NCI-H2081 treated with DMSO at 0.1 percent for 48 hours (cell line): Measurements from ENCODE around the gene CNTNAP4.

Experiments used
- DNase-seq: peaks from one replicate; lab custom pipeline; 2025; lab: John Stamatoyannopoulos, UW

The CNTNAP4 gene

DNA sequence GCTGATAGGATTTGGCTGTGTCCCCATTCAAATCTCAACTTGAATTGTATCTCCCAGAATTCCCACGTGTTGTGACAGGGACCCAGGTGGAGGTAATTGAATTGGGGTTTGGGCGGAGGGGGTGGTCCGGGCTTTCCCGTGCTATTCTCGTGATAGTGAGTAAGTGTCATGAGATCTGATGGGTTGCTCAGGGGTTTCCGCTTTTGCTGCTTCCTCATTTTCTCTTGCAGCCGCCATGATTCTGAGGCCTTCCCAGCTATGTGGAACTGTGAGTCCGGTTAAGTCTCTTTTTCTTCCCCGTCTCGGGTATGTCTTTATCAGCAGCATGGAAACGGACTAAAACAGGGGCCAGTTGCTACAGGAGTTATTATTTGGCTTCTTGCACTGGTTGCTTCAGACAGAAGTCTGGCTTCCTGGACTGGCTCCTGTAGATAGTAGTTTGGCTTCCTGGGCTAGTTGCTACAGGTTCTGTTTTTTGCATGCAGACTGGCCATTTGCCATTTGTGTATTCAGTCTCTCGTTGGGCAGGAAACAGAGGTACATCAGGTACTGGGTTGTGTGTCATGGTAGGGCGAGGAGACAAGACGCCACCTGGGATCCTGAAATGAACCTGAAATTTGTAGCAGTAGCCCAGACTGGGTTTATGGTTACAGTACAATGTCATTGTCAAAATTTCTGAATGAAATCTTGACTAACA, 32.6 kb downstream of the CNTNAP4 start:
- no peak for DNase-seq

DNA sequence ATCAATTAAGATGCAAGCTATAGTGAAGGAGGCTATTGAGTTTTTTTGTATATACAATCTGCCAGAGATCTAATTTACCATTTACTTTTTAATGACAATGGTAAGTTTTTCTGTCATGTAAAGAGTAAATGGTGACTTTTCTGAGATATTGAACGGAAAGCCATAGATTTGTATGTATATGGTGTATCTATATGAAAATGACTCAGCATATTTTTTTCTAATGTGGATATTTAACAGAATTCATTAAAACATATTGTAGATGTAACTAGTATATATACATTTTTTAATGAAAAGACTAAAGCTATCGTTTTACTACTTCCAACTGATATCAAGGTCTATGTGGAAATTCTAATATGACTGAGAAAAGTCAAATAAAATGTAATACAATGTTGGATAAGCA, 34.1 kb downstream of the CNTNAP4 start:
- DNase-seq, result no peak

GRCh38 chr16:76318565-76318964, 41.4 kb downstream of the CNTNAP4 start:
- DNase-seq, result no peak

GRCh38 chr16:76329106-76329505, 51.9 kb downstream of the CNTNAP4 start:
- no peak for DNase-seq

DNA sequence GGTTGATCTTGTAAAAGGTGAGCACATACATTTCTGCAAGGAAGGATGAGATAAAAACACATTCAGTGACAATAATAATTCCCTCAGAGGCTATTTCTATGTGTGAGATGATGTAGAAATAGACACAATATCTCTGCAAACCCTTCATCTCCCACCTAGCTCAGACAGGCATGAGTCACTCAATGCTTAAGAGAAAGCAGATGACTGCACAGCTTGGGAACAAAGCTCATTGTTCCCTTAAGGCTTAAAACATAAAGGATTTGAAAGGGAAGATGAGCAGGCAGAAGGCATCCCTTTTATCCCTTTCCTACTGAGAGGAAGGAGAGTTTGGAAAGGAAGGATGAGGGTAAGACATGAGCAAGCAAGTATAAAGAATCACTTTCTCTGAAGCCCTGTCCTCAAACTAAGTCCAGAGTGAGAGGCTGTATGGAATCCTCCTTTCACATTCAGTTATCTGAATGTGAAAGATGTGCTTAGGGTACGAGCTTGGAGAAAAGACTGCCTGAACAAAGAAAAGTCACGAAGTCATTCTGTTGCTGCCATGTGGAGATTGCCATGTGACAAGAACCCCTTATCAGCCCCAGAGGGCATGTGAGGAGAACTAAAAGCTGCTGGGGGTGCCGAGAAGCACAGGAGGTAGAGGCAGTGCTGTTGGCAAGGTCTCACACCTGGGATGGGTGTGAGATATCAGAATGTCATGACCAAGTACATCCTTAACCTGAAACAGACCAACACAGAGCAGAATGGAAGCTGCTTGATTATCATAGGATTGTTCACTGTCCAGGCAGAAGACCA, 58.2 kb downstream of the CNTNAP4 start:
- DNase-seq, result no peak

- no peak for DNase-seq
Measured at GRCh38 chr16:76336112-76336511, 58.9 kb downstream of the CNTNAP4 start.

- no peak for DNase-seq
Measured at GRCh38 chr16:76338472-76338871, 61.3 kb downstream of the CNTNAP4 start.

DNA sequence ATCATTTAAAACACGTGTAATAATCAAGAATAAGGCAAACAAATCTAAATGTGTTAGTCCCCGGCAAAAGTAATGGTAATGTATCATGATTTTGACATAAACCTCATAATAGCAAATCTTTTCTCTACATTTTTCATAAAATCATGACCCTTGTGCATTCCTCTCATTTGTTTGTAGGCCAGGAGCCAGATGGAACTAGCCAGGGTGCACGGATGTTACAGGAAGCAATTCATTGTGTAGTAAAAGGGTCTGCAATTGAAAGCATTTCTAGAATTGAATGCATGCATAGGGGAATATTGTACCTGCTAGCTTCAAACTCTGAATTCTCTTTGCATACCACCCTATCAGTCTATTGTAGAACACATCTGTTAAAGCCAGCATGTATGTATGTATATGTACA, 66.6 kb downstream of the CNTNAP4 start:
- no peak for DNase-seq

GRCh38 chr16:76345163-76345661, 68.0 kb downstream of the CNTNAP4 start:
- no peak for DNase-seq

DNA sequence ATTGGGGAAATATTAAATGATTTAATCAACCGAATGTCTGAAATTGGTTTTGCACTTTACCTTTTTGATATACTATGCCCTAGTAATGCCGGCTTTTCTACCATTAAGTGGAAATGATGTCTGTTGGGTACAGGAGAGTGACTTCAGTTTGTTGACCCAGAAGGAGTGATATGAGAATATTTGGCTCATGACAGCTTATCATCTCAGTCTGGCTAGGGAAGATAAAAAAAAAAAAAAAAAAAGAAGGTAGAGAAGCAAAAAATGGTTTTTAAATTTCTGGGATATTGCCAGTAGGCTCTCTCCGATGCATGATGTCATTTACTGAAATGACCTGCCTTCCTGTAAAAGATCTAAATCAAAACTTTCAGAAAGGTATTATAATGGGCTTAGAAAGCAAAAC, 69.0 kb downstream of the CNTNAP4 start:
- DNase-seq, result no peak

GRCh38 chr16:76351441-76351840, 74.2 kb downstream of the CNTNAP4 start:
- DNase-seq, result no peak

GRCh38 chr16:76360404-76360803, 83.2 kb downstream of the CNTNAP4 start:
- no peak for DNase-seq

DNA sequence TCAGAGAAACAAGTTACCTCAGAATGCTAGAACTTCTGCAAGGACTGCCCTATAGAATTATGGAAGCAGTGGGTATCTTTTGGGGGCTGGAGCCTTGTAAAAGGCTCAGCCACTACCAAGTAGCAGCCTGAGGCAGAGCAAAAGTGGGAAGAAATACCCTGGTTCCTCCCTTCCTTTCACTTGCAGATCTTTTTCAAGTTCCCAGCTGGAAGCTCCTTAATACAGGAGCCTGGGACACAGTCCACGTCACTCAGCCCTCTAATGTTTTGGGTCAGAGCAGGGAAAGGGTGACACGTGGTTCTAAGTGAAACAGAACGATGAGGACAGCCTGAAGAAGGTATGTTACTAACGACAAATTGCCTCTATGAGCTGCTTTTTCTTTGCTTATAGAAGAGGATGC, 93.1 kb downstream of the CNTNAP4 start:
- no peak for DNase-seq

DNA sequence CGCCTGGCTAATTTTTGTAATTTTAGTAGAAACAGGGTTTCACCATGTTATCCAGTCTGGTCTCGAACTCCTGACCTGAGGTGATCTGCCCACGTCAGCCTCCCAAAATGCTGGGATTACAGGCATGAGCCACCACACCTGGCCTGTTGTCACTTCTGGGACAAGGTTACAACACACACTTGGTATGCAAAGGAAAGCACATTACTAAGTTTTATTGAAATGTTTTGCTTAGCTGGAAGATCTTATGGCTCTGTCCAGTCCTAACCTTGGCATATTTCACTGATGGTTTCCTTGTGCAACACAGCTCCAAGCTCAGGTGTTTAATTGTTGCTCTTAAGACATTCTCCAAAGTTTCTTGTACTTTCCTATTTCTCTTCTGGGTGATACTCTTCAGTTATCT, 94.2 kb downstream of the CNTNAP4 start:
- DNase-seq, result no peak

DNA sequence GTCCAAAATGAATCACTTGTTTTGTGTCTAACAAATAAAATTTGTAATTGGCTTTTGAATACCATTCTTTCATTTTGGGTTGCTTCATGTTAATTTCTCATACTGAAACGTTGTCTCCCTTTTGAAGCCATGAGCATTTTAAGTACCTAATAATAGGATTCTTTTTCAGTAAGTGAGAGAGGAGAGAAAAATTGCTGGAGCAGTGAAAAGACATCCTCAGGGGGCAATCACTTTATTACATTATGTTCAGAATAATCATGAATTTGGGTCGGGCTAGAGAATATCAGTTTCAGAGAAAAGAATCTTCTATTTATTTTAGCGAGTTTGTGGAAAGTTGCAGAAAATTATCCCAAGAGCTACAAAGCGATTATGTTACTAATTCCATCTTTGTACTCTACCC, 96.8 kb downstream of the CNTNAP4 start:
- DNase-seq, result no peak

DNA sequence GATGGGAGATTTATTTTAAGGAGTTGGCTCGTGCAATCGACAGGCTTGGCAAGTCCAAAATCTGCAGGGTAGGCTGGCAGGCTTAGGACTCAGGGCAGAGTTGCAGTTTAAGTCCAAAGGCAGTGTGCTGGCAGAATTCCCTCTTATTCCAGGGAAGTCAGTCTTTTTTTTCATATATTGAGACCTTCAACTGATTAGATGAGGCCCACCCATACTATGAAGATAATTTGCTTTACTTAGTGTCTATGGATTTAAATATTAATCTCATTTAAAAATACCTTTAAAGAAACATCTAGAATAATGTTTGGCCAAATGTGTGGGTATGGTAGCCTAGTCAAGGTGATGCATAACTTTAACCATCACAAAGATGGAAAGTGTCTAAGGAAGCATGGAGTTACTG, 99.8 kb downstream of the CNTNAP4 start:
- no peak for DNase-seq

GRCh38 chr16:76378020-76378419, 100.8 kb downstream of the CNTNAP4 start:
- DNase-seq, result no peak

GRCh38 chr16:76381096-76381495, 103.9 kb downstream of the CNTNAP4 start:
- DNase-seq, result no peak

- DNase-seq, result no peak
Measured at GRCh38 chr16:76385601-76386230, 108.5 kb downstream of the CNTNAP4 start.

GRCh38 chr16:76386784-76387183, 109.6 kb downstream of the CNTNAP4 start:
- DNase-seq, result no peak

DNA sequence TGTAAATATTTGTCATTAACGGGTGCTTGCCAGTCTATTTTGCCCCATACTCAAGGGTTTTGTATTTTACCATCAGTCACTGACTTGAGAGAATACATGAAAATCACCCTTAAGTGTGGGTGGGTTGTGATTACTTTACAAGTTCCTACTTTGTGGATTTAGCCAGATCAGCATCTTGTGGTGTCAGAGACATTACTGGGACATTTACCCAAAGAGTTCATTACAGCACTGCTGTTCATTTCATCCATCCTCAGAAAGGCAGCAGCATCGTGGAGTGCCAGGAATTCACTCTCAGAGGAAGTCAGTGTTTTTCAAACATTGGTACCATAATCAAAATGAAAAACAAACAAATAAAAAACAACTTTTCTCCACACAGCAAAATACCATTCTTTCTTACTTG, 110.8 kb downstream of the CNTNAP4 start:
- DNase-seq, result no peak

DNA sequence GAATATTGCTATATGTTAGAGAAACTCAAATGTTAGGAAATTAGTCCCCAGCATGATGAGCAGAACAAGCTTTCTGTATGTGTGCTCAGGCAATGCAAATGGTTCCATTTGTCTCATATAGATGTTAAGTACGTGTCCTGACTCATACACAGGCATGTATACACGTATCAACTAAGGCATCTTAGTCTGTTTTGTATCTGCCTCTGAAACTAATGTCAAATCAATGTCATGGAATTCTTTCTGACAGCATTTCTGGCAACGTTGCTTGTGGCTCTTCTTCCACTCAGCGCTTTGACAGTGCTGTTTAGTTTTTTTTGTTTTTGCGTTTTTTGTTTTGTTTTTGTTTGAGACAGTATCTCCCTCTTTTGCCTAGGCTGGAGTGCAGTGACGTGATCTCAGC, 111.9 kb downstream of the CNTNAP4 start:
- DNase-seq, result no peak

- DNase-seq, result no peak
Measured at GRCh38 chr16:76390476-76390875, 113.3 kb downstream of the CNTNAP4 start.
